Measurements from ENCODE around the gene MAP3K13. TPM values are rescaled to one million over a fixed set of nuclear protein-coding genes. Genes with fewer than 3 reads are reported as not detected.
"Not testable (repeated sequence)": the region's sequence is repeated elsewhere in the genome, so short reads cannot be mapped to it uniquely, and the experiment has no call there.

Gene MAP3K13
- total RNA-seq, 1 donor from 2014 or later = 12.2 TPM

DNA sequence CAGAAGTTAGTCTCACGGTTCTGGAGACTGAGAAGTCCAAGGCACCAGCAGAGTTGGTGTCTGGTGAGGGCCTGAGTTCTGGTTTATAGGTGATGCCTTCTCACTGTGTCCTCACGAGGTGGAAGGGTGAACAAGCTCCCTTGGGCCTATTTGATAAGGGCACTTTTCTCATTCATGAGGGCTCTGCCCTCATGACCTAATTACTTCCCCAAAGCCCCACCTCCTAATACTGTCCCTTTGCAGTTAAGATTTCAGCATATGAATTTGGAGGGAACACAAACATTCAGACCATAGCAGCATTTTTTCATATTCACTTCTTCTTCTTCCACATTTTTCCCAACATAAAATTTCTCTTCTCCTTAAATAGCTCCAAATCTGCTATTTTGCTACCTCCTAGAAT is 94.4 kb downstream of the MAP3K13 start:
- Mint-ChIP-seq H3K4me1 (ENCODE audit: low read depth) (no peaks in the 10 kb centered on the region), H3K27me3 (ENCODE audit: insufficient read depth) (no peaks in the 10 kb centered on the region), H3K9me3 (no peaks in the 10 kb centered on the region), H3K36me3 (ENCODE audit: low read depth) (no peaks in the 10 kb centered on the region), H3K27ac (no peak overlapping the region), H3K4me3 (no peak overlapping the region)
- DNase-seq (ENCODE audit: low spot score) = no peak
- intact Hi-C loops (cut with micrococcal nuclease) = no loop called here

- DNase-seq (ENCODE audit: low spot score) = no peak
- H3K4me3 Mint-ChIP-seq = no peak overlapping the region
- H3K4me1 Mint-ChIP-seq (ENCODE audit: low read depth) = no peaks in the 10 kb centered on the region
- H3K36me3 Mint-ChIP-seq (ENCODE audit: low read depth) = no peaks in the 10 kb centered on the region
- intact Hi-C loops (cut with micrococcal nuclease) = no loop called here
- no peaks in the 10 kb centered on the region for H3K9me3 Mint-ChIP-seq
- no peaks in the 10 kb centered on the region for H3K27me3 Mint-ChIP-seq (ENCODE audit: insufficient read depth)
- H3K27ac Mint-ChIP-seq = no peak overlapping the region
Measured at GRCh38 chr3:185460309-185460708, 97.4 kb downstream of the MAP3K13 start.

DNA sequence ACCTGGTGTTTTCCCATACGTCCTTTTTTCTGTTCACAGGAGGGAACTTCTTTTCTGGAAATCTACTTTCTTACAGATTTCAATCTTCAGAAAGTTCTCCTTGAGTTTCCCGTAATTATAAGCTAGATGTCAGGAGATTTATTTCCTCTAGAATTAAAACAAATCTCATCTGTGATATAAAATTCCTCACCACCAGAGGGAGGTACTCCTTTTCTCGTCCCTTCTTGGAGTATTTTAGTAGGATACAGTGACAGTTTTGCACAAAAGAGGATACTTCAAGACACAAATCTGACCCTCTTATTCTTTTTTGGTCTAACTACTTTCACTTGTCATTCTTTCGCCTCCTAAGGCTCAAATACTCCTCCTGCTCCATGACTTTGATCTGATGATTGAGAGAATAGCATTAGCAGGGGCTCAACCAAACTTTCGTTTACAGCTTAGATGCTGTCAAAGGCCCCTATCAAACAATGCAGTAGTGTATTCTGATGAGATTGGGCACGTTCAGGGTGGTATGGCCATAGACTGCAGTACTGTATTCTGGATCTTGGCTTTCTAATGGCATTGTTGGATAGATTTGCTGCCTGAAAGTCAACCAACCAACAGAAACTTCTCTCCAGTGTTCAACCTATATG is 97.9 kb downstream of the MAP3K13 start:
- Mint-ChIP-seq H3K4me1 (ENCODE audit: low read depth) (no peaks in the 10 kb centered on the region), H3K27ac (no peak overlapping the region), H3K27me3 (ENCODE audit: insufficient read depth) (no peaks in the 10 kb centered on the region), H3K4me3 (no peak overlapping the region), H3K9me3 (no peaks in the 10 kb centered on the region), H3K36me3 (ENCODE audit: low read depth) (no peaks in the 10 kb centered on the region)
- intact Hi-C loops (cut with micrococcal nuclease) = no loop called here
- no peak for DNase-seq (ENCODE audit: low spot score)

- H3K27ac Mint-ChIP-seq = no peak overlapping the region
- intact Hi-C loops (cut with micrococcal nuclease) = no loop called here
Measured at GRCh38 chr3:185465471-185465870, 102.5 kb downstream of the MAP3K13 start.

DNA sequence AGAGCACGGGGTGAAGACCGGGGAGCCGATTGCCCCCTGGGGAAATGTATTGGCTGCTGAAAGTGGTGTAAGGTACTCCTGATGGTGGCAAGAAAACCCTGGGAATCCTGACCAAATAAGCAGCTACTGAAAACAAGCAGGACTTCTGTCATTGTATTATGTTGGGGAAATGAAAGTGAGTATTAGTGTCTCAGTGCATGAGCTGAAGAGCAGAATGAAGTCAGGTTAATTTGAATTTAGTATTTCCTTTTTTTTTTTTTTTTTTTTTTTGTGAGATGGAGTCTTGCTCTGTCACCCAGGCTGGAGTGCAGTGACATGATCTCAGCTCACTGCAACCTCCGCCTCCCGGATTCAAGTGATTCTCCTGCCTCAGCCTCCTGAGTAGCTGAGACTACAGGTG is 103.2 kb downstream of the MAP3K13 start:
- not testable (repeated sequence) for H3K27me3 Mint-ChIP-seq (ENCODE audit: insufficient read depth)

More at GRCh38 chr3:185465471-185465870, 102.5 kb downstream of the MAP3K13 start:
- no peaks in the 10 kb centered on the region for H3K36me3 Mint-ChIP-seq (ENCODE audit: low read depth)
- no peak overlapping the region for H3K4me3 Mint-ChIP-seq
- no peaks in the 10 kb centered on the region for H3K4me1 Mint-ChIP-seq (ENCODE audit: low read depth)
- H3K9me3 Mint-ChIP-seq = no peaks in the 10 kb centered on the region
- DNase-seq (ENCODE audit: low spot score) = no peak
- no peaks in the 10 kb centered on the region for H3K27me3 Mint-ChIP-seq (ENCODE audit: insufficient read depth)

GRCh38 chr3:185469542-185469941 is 106.6 kb downstream of the MAP3K13 start:
- H3K4me1 Mint-ChIP-seq (ENCODE audit: low read depth) = no peaks in the 10 kb centered on the region
- no peaks in the 10 kb centered on the region for H3K9me3 Mint-ChIP-seq
- intact Hi-C loops (cut with micrococcal nuclease) = no loop called here
- peaks cover 7% of the 10 kb centered on the region for H3K36me3 Mint-ChIP-seq (ENCODE audit: low read depth)
- DNase-seq (ENCODE audit: low spot score) = no peak
- no peak overlapping the region for H3K4me3 Mint-ChIP-seq
- no peak overlapping the region for H3K27ac Mint-ChIP-seq
- no peaks in the 10 kb centered on the region for H3K27me3 Mint-ChIP-seq (ENCODE audit: insufficient read depth)

More for the DNA sequence above, 103.2 kb downstream of the MAP3K13 start:
- H3K9me3 Mint-ChIP-seq; H3K4me3 Mint-ChIP-seq; H3K36me3 Mint-ChIP-seq (ENCODE audit: low read depth); H3K4me1 Mint-ChIP-seq (ENCODE audit: low read depth); H3K27ac Mint-ChIP-seq; DNase-seq (ENCODE audit: low spot score); intact Hi-C loops (cut with micrococcal nuclease): not testable (repeated sequence)

DNA sequence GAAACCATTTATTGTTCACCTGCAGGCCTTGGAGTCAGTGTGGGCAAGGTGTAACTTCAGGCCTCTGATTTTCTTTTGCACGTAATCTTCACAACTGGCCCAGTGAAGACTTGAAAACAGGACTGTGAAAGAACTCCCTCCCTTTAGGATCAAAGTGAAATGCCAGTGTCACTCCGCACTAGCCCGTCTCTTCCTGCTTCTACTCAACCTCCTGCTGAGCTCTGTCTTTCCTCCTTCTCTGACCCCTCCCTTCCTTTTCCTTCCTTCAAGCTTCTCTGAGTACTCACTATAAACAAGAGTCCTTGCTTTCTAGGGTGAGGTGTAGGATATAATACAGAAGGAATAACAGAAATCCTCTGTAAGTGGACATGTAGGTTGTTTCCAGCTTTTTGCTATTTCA is 107.4 kb downstream of the MAP3K13 start:
- H3K4me1 Mint-ChIP-seq (ENCODE audit: low read depth) = no peaks in the 10 kb centered on the region
- no peaks in the 10 kb centered on the region for H3K27me3 Mint-ChIP-seq (ENCODE audit: insufficient read depth)
- H3K4me3 Mint-ChIP-seq = no peak overlapping the region
- intact Hi-C loops (cut with micrococcal nuclease) = no loop called here
- DNase-seq (ENCODE audit: low spot score) = no peak
- H3K36me3 Mint-ChIP-seq (ENCODE audit: low read depth) = peaks cover 10% of the 10 kb centered on the region
- no peaks in the 10 kb centered on the region for H3K9me3 Mint-ChIP-seq
- no peak overlapping the region for H3K27ac Mint-ChIP-seq

DNA sequence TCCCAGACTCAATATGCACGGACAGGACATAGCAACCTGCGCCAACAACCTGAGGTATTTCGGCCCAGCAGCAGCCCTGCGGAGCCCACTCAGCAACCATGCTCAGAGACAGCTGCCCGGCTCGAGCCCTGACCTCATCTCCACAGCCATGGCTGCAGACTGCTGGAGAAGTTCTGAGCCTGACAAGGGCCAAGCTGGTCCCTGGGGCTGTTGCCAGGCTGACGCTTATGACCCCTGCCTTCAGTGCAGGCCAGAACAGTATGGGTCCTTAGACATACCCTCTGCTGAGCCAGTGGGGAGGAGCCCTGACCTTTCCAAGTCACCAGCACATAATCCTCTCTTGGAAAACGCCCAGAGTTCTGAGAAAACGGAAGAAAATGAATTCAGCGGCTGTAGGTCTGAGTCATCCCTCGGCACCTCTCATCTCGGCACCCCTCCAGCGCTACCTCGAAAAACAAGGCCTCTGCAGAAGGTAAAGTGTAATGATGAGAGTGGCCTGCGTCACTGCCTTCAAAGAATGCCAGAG is 110.4 kb downstream of the MAP3K13 start:
- Mint-ChIP-seq H3K4me3 (no peak overlapping the region), H3K4me1 (ENCODE audit: low read depth) (no peaks in the 10 kb centered on the region), H3K9me3 (no peaks in the 10 kb centered on the region), H3K36me3 (ENCODE audit: low read depth) (peaks cover 13% of the 10 kb centered on the region), H3K27me3 (ENCODE audit: insufficient read depth) (no peaks in the 10 kb centered on the region), H3K27ac (no peak overlapping the region)
- intact Hi-C loops (cut with micrococcal nuclease) = no loop called here
- no peak for DNase-seq (ENCODE audit: low spot score)

DNA sequence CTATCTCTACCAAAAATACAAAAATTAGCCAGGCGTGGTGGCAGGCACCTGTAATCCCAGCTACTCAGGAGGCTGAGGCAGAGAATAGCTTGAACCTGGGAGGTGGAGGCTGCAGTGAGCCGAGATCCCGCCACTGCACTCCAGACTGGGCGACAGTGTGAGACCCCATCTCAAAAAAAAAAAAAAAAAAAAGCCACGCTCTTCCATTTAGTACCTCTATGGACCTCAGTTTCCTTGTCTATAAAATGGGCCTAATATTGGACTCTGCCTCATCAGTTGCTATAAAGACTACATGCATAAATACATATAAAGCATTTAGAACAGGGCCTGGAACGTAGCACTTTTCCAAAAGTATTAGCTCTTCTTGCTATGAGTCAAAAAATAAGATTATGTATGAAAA is 112.0 kb downstream of the MAP3K13 start:
- H3K4me3 Mint-ChIP-seq; H3K4me1 Mint-ChIP-seq (ENCODE audit: low read depth); DNase-seq (ENCODE audit: low spot score); intact Hi-C loops (cut with micrococcal nuclease); H3K27ac Mint-ChIP-seq; H3K9me3 Mint-ChIP-seq; H3K27me3 Mint-ChIP-seq (ENCODE audit: insufficient read depth): not testable (repeated sequence)
- peaks cover 13% of the 10 kb centered on the region for H3K36me3 Mint-ChIP-seq (ENCODE audit: low read depth)

DNA sequence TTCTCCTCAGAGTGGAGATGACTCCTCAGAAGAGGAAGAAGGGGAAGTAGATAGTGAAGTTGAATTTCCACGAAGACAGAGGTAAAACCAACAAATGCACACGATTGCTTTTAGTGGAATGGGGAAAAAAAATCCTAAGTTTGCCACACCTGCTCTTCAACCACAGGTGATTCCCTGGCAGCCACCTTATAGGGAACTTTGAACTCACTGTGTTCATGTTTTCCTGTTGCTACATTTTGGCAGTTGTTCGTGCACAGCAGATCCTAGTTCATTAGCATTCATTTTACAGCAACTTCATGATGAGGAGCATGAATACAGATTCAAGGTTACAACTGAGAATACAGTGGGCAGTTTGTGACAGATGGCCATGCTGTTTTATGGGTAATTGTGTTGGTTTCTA is 114.4 kb downstream of the MAP3K13 start:
- Mint-ChIP-seq H3K27me3 (ENCODE audit: insufficient read depth) (no peaks in the 10 kb centered on the region), H3K4me1 (ENCODE audit: low read depth) (no peaks in the 10 kb centered on the region), H3K36me3 (ENCODE audit: low read depth) (peaks cover 27% of the 10 kb centered on the region), H3K27ac (no peak overlapping the region), H3K4me3 (no peak overlapping the region), H3K9me3 (peaks cover 7% of the 10 kb centered on the region)
- intact Hi-C loops (cut with micrococcal nuclease) = no loop called here
- DNase-seq (ENCODE audit: low spot score) = no peak

DNA sequence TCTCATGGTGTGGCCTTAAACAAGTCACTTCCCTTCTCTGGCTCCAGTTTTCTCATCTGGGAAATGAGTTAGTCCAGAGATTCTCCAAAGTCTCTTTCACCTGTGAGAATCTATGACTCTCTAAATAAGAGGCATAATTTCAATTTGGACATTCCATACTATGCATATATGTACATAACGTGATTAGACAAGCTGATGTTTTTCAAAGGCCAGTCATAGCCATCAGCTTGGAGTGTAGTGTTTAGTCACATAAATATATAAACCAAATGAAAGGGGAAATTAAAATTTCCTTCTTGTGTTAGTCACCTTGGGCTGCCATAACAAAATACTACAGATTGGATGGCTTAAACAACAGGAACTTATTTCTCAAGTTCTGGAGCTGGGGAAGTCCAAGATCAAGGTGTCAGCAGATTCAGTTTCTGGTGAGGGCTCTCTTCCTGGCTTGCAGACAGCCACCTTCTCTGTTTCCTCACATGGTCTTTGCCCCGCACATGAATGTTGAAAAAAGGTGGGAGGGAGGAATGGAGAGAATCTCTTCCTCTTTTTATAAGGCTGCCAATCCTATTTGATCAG is 116.5 kb downstream of the MAP3K13 start:
- H3K4me1 Mint-ChIP-seq (ENCODE audit: low read depth) = peaks cover 9% of the 10 kb centered on the region
- H3K4me3 Mint-ChIP-seq = no peak overlapping the region
- peaks cover 31% of the 10 kb centered on the region for H3K36me3 Mint-ChIP-seq (ENCODE audit: low read depth)
- no peak overlapping the region for H3K27ac Mint-ChIP-seq
- DNase-seq (ENCODE audit: low spot score) = no peak
- H3K9me3 Mint-ChIP-seq = peaks cover 12% of the 10 kb centered on the region
- intact Hi-C loops (cut with micrococcal nuclease) = no loop called here
- H3K27me3 Mint-ChIP-seq (ENCODE audit: insufficient read depth) = no peaks in the 10 kb centered on the region

DNA sequence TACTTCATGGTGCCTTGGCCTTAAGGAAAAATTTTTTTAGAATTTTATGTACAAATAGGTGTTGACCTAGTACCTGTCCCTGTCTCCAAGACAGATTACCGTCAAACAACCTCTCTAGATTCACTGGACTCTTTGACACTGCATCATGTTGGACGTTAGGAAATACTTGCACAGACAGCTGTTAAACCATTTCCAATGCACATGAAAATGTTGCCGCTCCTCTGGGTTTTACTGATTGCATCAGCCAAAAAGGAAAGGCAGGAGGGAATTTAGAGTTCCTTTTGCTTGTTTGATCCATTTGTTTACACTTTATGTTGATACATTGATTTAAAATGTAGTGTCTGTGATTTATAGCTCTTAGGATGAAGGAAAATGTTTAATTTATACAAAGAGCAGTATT is 121.4 kb downstream of the MAP3K13 start:
- Mint-ChIP-seq H3K27me3 (ENCODE audit: insufficient read depth) (no peaks in the 10 kb centered on the region), H3K4me1 (ENCODE audit: low read depth) (peaks cover 9% of the 10 kb centered on the region), H3K9me3 (peaks cover 12% of the 10 kb centered on the region), H3K36me3 (ENCODE audit: low read depth) (peaks cover 39% of the 10 kb centered on the region), H3K4me3 (no peak overlapping the region), H3K27ac (no peak overlapping the region)
- no peak for DNase-seq (ENCODE audit: low spot score)
- intact Hi-C loops (cut with micrococcal nuclease) = no loop called here

GRCh38 chr3:185486394-185486793 is 123.5 kb downstream of the MAP3K13 start:
- no peak for DNase-seq (ENCODE audit: low spot score)
- H3K27me3 Mint-ChIP-seq (ENCODE audit: insufficient read depth) = no peaks in the 10 kb centered on the region
- H3K36me3 Mint-ChIP-seq (ENCODE audit: low read depth) = peaks cover 42% of the 10 kb centered on the region
- no peak overlapping the region for H3K4me3 Mint-ChIP-seq
- peaks cover 4% of the 10 kb centered on the region for H3K9me3 Mint-ChIP-seq
- intact Hi-C loops (cut with micrococcal nuclease) = no loop called here
- no peak overlapping the region for H3K27ac Mint-ChIP-seq
- peaks cover 9% of the 10 kb centered on the region for H3K4me1 Mint-ChIP-seq (ENCODE audit: low read depth)

Data from activated T-helper 1 cell treated with anti-CD3 and anti-CD28 coated beads, Interleukin-12 subunit alpha, Interleukin-12 subunit beta, Interleukin-2, Interleukin-4 antibody, amounts not matched to agents 30 ng/mL and 10 ng/mL and 1 ng/mL, durations not matched to agents 14 hours and 24 hours and 36 hours (primary cell).